HepG2 (cell line): ENCODE data around the gene NOS1AP. TPM values are rescaled to one million over a fixed set of nuclear protein-coding genes. Genes with fewer than 3 reads are reported as not detected.

ENCODE experiments used
- ATAC-seq: fragments of 200-7000 bp; cut with Tn5 transposase; 3 replicates; pipeline ENCODE4 v1.9.1; 2020; ENCODE audit warnings: mild to moderate bottlenecking, moderate library complexity
- BruUV-seq: library from RNA; stranded (reverse); fragments of 400-500 nt; replicated peaks from 2 replicates; lab custom pipeline; 2021; lab: Mats Ljungman, UMichigan
- CTCF ChIA-PET: fragments of 300-600 bp; formaldehyde crosslinking; extraction: SDS; loops from one replicate; lab custom pipeline; 2021; ENCODE audit warnings: low total read pairs, inconsistent platforms, low intra/inter-chr PET ratio; lab: Yijun Ruan, JAX
- POLR2A ChIA-PET: fragments of 350-600 bp; sonication (Branson Sonifier 250); formaldehyde crosslinking; loops from one replicate; lab custom pipeline; 2020; ENCODE audit warnings: antibody characterized with exemption, inconsistent platforms; lab: Yijun Ruan, JAX
- DNase-seq: peaks from one replicate; pipeline ENCODE4 v3.0.0-alpha.2; 2015; ENCODE audit warnings: low spot score
- FAIRE-seq: peaks from 3 replicates; lab custom pipeline; 2011; peaks lifted over from hg19 to GRCh38; lab: Jason Lieb, UNC
- H2AFZ ChIP-seq: one replicate; pipeline ENCODE4 v1.6.1; 2011; ENCODE audit warnings: low read length, inconsistent platforms
- H3K27ac ChIP-seq: fragments of 300-600 bp; 3 replicates; pipeline ENCODE4 v1.8.0; 2011; ENCODE audit warnings: mixed run types, mild to moderate bottlenecking, mixed read lengths, low read length, inconsistent platforms; ENCODE audit not compliant: insufficient read depth; ENCODE audit errors: extremely low read length
- H3K27me3 ChIP-seq, 2 experiments: fragments of 200-600 bp in 1 of 2; 2 replicates in 1 of 2; 3 replicates in 1 of 2; pipeline versions ENCODE4 v1.6.0 to v1.8.0; 2011; ENCODE audit warnings: low read length in 2 of 2, mild to moderate bottlenecking in 2 of 2, moderate library complexity in 2 of 2, inconsistent platforms in 1 of 2; ENCODE audit not compliant: insufficient read depth in 2 of 2, control insufficient read depth in 1 of 2
- H3K36me3 ChIP-seq, 2 experiments: fragments of 200-600 bp in 1 of 2; replicated peaks in 1 of 2; 2 replicates in 1 of 2; 3 replicates in 1 of 2; pipeline versions ENCODE4 v1.5.1 to v1.8.0; 2011; ENCODE audit warnings: low read length in 2 of 2, inconsistent platforms in 1 of 2; ENCODE audit not compliant: insufficient read depth in 2 of 2, control insufficient read depth in 1 of 2
- H3K4me1 ChIP-seq: 2 replicates; pipeline ENCODE4 v1.5.1; 2012; ENCODE audit warnings: low read length, inconsistent platforms; ENCODE audit not compliant: insufficient read depth
- H3K4me2 ChIP-seq: 2 replicates; pipeline ENCODE4 v1.6.0; 2011; ENCODE audit warnings: low read depth, low read length, inconsistent platforms
- H3K4me3 ChIP-seq, 3 experiments: fragments of 200-600 bp in 1 of 3; sonication (generic), shearing (Covaris generic) in 1 of 3; replicated peaks in 1 of 3; 2 replicates each; pipeline ENCODE4 v1.5.1; 2011 to 2016; ENCODE audit warnings: low read length in 3 of 3, inconsistent platforms in 2 of 3, low read depth in 2 of 3, mild to moderate bottlenecking in 2 of 3, control low read depth in 1 of 3, mixed read lengths in 1 of 3; ENCODE audit not compliant: insufficient read depth in 1 of 3
- H3K79me2 ChIP-seq: one replicate; pipeline ENCODE4 v1.6.1; 2011; ENCODE audit warnings: low read length, inconsistent platforms; ENCODE audit not compliant: insufficient read depth
- H3K9ac ChIP-seq: 2 replicates; pipeline ENCODE4 v1.6.0; 2011; ENCODE audit warnings: mild to moderate bottlenecking, low read depth, low read length, inconsistent platforms; ENCODE audit not compliant: insufficient read depth
- H3K9me3 ChIP-seq: 2 replicates; pipeline ENCODE4 v1.5.1; 2012; ENCODE audit warnings: mild to moderate bottlenecking, low read length
- H4K20me1 ChIP-seq: 2 replicates; pipeline ENCODE4 v1.6.0; 2011; ENCODE audit warnings: inconsistent platforms, mild to moderate bottlenecking, low read length, moderate library complexity; ENCODE audit not compliant: insufficient read depth
- ATF7 ChIP-seq, 2 experiments: fragments of 450-650 bp in 1 of 2; sonication (generic) in 1 of 2; formaldehyde crosslinking in 1 of 2; IDR thresholded peaks; 2 replicates each; pipeline versions ENCODE4 v1.4.0 to v1.6.1; 2016 to 2020; ENCODE audit warnings: antibody characterized with exemption in 1 of 2, mild to moderate bottlenecking in 1 of 2, missing genetic modification reagents in 1 of 2
- HES4 ChIP-seq: sonication (generic); formaldehyde crosslinking; IDR thresholded peaks from 2 replicates; pipeline ENCODE4 v1.9.0; 2021; ENCODE audit warnings: mild to moderate bottlenecking, missing genetic modification reagents, borderline replicate concordance
- ZNF292 ChIP-seq: sonication (generic); formaldehyde crosslinking; IDR thresholded peaks from 2 replicates; pipeline ENCODE4 v1.8.1; 2022; ENCODE audit warnings: mild to moderate bottlenecking, low read depth, missing genetic modification reagents, borderline replicate concordance
- WGBS: methylation state at CpG from one replicate; pipeline ENCODE4 v1.1.6; 2017; ENCODE audit warnings: low lambda C conversion rate; 5-methylcytosine and 5-hydroxymethylcytosine counted together
- in situ Hi-C: cut with HindIII; loops from 2 replicates; pipeline ENCODE4 v1.10.0; 2017; ENCODE audit warnings: low pct_unique_long_range_greater_than_20kb; ENCODE audit not compliant: extremely low pct_ligation_motif_present
- intact Hi-C: fragments of 100-400 bp; cut with micrococcal nuclease; formaldehyde crosslinking; loops from one replicate; pipeline ENCODE4 v1.10.0; 2022; ENCODE audit not compliant: unreplicated experiment
- polyA plus RNA-seq, 8 experiments: library from polyadenylated mRNA; depleted of rRNA in 3 of 8; stranded (reverse) in 7 of 8; unstranded in 1 of 8; fragments of >200 nt; fragmentation: Illumina TruSeq in 4 of 8; extraction: Trizol in 4 of 8; gene quantifications; 2 replicates each; pipeline versions ENCODE4 v1.2.1 to v1.2.3, GENCODE V29; 2011 to 2016; ENCODE audit warnings: low read depth in 4 of 8, missing spikeins in 1 of 8, mixed read lengths in 1 of 8; ENCODE audit not compliant: insufficient read depth in 1 of 8
- total RNA-seq, 5 experiments: library from RNA; depleted of rRNA; stranded (reverse); fragments of >200 nt; fragmentation: Illumina TruSeq; extraction: Trizol; gene quantifications; 2 replicates each; pipeline ENCODE4 v1.2.3, GENCODE V29; 2016; ENCODE audit warnings: low read depth in 1 of 5

NOS1AP gene
- total and polyA plus RNA-seq, 2 of the 13 experiments (the other 11 are each of a cell fraction or from before 2014, with no cell fraction given): 2.0 to 3.3 TPM

- DNase-seq (no peak), FAIRE-seq (no peak), ATAC-seq (no peak)
- Histone ChIP-seq H3K27me3 (no peaks in the 10 kb centered on the region), H3K4me2 (no peak overlapping the region), H4K20me1 (no peaks in the 10 kb centered on the region), H2AFZ (no peak overlapping the region), H3K27ac (no peak overlapping the region), H3K9ac (no peak overlapping the region), H3K79me2 (peaks cover 22% of the 10 kb centered on the region), H3K36me3 (peaks cover 0 to 3% of the 10 kb centered on the region in 2 experiments; a peak in 1 of 5 replicates), H3K9me3 (no peaks in the 10 kb centered on the region), H3K4me1 (peaks cover 32% of the 10 kb centered on the region), H3K4me3 (no peak overlapping the region)
- WGBS: 94% methylated on average over 6 of the region's 6 CpGs
- BruUV-seq: no TSS peak
- no peak for TF ChIP-seq ZNF292 (CRISPR knock-in tag)
- ChIA-PET POLR2A (no interaction called here), CTCF (no interaction called here)
- in situ Hi-C loops: no loop called here
- intact Hi-C loops: no loop called here
These were observed 150.6 kb downstream of the NOS1AP start for GRCh38 chr1:162220009-162220539.

- no peaks in the 10 kb centered on the region for H3K36me3 ChIP-seq
- no peak for FAIRE-seq
- no peak overlapping the region for H3K9ac ChIP-seq
- no peak overlapping the region for H3K27ac ChIP-seq
- whole genome bisulfite sequencing: 68% methylated on average over 5 of the region's 5 CpGs
- TF ChIP-seq HES4: no peak
- TF ChIP-seq ATF7 (IDR thresholded peaks at IDR 0.05): no peak
- TF ChIP-seq ATF7 (CRISPR knock-in tag; IDR thresholded peaks at IDR 0.05): no peak
- BruUV-seq: no TSS peak
- no peaks in the 10 kb centered on the region for H3K9me3 ChIP-seq
- H3K4me3 ChIP-seq: no peak overlapping the region
- no peak for ATAC-seq
- no peak overlapping the region for H2AFZ ChIP-seq
- POLR2A ChIA-PET: interaction anchor here (0.9 to 1.7 kb wide), 2 partner anchors 9 to 16 kb away, joined by 3 to 4 read pairs; no protein-coding TSS in a partner anchor
- peaks cover 21% of the 10 kb centered on the region for H3K79me2 ChIP-seq
- in situ Hi-C loops: no loop called here
- CTCF ChIA-PET: no interaction called here
- H3K27me3 ChIP-seq: no peaks in the 10 kb centered on the region
- H3K4me2 ChIP-seq: no peak overlapping the region
- intact Hi-C loops: no loop called here
- no peak for DNase-seq
- H4K20me1 ChIP-seq: no peaks in the 10 kb centered on the region
- H3K4me1 ChIP-seq: peaks cover 49% of the 10 kb centered on the region
These were observed 152.5 kb downstream of the NOS1AP start for GRCh38 chr1:162222014-162222413.
